GM12801 (cell line): Measurements from ENCODE around the gene CHKA.

Source experiments
- CTCF ChIP-seq: IDR thresholded peaks from one replicate; pipeline ENCODE4 v1.5.1; 2011; ENCODE audit warnings: control low read depth; ENCODE audit not compliant: insufficient read length; ENCODE audit errors: extremely low read depth

The CHKA gene

GRCh38 chr11:68036717-68037239 lies 84.4 kb downstream of the CHKA start:
- no peak for TF ChIP-seq CTCF

- TF ChIP-seq CTCF: no peak
These were observed 85.0 kb downstream of the CHKA start for GRCh38 chr11:68036141-68036716.

GRCh38 chr11:68035266-68035876 lies 85.8 kb downstream of the CHKA start:
- no peak for TF ChIP-seq CTCF

GRCh38 chr11:68033708-68034045 lies 87.5 kb downstream of the CHKA start:
- no peak for TF ChIP-seq CTCF

- TF ChIP-seq CTCF: no peak
These were observed 88.0 kb downstream of the CHKA start for GRCh38 chr11:68032997-68033707.

GRCh38 chr11:68032003-68032402 lies 89.2 kb downstream of the CHKA start:
- no peak for TF ChIP-seq CTCF

GRCh38 chr11:68031144-68031464 lies 90.1 kb downstream of the CHKA start:
- TF ChIP-seq CTCF: no peak
